NCI-H2171 treated with DMSO at 0.1 percent for 48 hours (cell line): ENCODE data around the gene NFATC1.

Experiments used
- DNase-seq: peaks from one replicate; lab custom pipeline; 2025; lab: John Stamatoyannopoulos, UW

The NFATC1 gene

DNA sequence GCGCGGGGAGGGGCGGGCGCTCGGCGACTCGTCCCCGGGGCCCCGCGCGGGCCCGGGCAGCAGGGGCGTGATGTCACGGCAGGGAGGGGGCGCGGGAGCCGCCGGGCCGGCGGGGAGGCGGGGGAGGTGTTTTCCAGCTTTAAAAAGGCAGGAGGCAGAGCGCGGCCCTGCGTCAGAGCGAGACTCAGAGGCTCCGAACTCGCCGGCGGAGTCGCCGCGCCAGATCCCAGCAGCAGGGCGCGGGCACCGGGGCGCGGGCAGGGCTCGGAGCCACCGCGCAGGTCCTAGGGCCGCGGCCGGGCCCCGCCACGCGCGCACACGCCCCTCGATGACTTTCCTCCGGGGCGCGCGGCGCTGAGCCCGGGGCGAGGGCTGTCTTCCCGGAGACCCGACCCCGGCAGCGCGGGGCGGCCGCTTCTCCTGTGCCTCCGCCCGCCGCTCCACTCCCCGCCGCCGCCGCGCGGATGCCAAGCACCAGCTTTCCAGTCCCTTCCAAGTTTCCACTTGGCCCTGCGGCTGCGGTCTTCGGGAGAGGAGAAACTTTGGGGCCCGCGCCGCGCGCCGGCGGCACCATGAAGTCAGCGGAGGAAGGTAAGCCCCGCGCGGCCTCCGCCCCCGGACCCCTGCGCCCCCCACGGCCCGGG, at the start of gene NFATC1:
TSS of gene NFATC1 (plus strand) at position 170 of the 644 bp plus-strand sequence. CDS start at position 465, 295 bp downstream.
- DNase-seq, result peak; percentile 28

DNA sequence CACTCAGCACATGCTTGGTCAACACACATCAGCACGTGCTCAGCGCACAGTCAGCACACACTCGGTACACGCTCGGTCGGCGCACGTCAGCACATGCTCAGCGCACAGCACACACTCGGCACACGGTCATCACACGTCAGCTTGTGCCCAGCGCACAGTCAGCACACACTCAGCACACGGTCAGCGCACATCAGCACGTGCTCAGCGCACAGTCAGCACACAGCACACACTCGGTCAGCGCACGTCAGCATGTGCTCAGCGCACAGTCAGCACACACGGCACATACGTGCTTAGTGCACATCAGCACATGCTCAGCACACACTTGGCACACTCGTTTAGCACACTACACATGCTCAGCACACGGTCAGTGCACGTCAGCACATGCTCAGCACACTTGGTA, 49.7 kb upstream of the NFATC1 start:
- DNase-seq, result no peak

DNA sequence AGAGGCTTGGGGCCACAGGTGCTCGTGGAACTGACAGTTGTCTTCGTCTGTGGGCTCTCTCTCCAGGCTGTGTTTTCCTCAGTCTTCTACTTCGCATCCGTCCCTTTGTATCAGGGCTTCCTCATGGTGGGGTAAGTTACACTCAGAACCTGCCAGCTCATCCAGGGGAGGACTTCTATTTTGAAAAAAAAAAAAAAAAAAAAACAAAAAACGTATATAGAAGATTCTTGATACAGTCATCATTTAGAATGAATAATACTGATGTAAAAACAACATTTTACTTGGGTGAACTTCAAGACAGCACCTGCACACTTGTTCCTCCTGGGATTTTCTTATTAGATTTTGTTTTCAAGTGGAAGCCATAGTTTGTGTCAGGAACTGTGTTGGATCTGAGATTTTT, 47.7 kb upstream of the NFATC1 start:
- DNase-seq, result no peak

DNA sequence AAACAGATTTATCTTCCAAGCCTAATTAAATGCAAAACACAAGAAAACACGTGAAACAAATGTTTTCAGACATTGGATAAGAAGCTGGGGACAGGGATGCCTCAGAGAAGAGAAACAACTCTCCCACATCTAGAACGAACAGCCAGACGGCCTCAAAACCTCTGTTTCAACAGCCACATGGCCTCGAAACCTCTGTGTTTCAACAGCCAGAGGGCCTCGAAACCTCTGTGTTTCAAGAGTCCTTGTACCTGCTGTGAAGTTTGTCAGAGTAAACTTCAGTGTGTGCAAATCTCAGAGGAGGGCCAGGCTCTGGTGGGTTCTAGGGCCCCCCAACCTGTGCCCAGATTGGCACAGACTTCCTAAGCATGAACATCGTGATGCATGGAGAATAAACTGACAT, 43.3 kb upstream of the NFATC1 start:
- DNase-seq, result no peak

DNA sequence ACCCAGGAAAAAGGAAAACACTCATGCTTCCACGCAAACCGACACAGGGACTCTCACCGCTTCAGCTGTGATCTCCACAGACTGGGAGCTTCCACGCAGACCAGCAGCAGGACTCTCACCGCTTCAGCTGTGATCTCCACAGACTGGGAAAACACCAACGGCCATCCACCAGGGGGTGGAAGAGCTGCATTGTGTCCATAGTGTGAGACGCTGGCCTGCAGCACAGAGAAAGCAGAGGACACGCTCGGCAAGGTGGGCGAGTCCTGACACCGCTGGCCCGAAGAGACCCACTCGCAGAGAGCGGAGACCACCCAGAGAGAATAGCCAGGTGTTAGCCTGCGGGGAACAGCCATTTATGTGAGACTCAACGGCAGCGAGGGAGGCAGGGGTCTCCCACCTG, 42.5 kb upstream of the NFATC1 start:
- DNase-seq, result no peak

DNA sequence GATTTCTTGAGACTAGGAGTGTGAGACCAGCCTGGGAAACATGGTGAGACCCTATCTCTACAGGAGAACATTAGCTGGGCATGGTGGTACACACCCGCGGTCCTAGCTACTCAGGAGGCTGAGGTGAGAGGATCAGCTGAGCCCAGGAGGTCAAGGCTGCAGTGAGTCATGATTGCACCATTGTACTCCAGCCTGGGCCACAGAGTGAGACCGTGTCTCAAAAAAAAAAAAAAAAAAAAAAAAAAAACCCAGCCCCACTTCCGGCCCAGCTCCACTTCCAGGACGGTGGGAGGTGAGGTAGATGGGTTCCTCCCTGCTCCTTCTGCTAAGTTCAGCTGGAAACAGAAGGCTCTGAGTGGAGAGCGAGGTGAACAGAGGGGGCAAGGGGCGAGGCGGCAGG, 41.4 kb upstream of the NFATC1 start:
- no peak for DNase-seq

DNA sequence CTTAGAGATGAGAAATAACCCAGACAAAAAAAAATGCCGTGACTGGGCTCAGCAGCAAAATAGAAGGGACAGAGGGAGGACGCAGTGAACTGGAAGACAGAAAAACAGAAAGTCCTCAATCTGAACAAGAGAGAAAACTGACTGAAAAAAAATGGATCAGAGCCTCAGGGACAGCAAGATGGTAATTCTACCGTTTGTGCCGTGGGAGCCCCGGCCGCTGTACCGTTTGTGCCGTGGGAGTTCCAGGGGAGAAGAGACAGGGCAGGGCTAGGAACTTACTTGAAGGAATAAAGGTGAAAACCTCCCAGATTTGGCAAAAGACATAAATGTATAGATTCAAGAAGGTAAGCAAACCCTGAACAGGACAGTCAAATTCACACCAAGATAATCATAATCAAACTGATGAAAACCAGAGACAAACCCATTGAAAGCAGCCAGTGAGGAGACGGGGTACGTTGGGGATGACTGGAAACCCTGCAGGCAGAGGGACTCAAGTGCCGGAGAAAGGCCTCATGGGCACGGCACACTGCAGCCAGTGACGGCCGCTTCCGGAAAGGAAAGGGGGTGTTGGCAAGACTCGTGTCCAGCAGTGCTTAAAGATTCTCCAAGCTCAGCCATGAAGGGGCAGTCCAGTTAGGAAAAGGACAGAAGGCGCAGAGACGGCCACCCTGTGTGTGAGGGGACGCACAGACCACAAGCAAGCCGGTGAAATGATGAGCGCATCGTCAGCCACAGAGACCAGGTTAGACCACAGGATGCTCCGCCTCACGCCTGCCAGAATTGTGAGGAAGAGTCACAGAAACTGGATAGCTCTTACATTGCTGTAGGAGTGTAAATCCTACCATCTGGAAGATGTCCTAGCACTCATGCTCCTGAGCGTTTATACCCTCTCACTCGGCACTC, 40.0 kb upstream of the NFATC1 start:
- DNase-seq, result no peak

DNA sequence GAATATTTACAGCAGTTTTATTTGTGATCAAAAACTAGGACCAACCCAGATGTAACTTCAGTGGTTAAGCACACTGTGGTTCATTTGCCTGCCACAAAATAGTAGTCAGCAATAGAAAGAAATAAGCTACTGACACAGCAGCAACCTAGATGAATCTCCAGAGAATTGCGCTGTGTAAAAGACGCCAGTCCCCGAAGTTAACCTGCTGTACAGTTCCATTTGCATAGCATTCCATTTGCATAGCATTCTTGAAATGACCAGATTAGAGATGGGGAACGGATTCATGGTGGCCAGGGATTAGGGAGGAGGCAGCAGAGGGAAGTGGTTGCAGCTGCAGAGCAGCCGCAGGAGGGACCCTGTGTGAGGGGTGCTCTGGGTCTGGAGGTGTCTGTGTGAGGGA, 39.3 kb upstream of the NFATC1 start:
- DNase-seq, result no peak

DNA sequence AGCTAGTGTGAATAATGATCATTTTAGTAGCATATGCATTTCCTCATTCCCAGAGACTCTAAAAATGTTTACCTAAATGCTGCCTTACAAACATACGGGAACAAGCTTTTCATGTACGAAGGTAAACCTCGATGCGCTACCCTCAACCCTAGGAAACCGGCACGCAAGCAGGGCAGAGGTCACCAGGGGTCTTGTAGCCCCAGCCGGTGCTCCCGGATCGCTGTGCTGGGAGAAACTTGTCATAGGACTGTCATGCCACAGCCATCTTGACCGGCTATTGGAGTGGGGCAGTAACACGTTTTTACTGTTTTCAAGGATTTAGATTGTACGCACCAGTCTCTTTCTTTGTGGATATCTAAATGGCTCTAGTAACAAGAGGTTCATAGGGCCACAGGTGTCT, 34.8 kb upstream of the NFATC1 start:
- DNase-seq, result no peak

DNA sequence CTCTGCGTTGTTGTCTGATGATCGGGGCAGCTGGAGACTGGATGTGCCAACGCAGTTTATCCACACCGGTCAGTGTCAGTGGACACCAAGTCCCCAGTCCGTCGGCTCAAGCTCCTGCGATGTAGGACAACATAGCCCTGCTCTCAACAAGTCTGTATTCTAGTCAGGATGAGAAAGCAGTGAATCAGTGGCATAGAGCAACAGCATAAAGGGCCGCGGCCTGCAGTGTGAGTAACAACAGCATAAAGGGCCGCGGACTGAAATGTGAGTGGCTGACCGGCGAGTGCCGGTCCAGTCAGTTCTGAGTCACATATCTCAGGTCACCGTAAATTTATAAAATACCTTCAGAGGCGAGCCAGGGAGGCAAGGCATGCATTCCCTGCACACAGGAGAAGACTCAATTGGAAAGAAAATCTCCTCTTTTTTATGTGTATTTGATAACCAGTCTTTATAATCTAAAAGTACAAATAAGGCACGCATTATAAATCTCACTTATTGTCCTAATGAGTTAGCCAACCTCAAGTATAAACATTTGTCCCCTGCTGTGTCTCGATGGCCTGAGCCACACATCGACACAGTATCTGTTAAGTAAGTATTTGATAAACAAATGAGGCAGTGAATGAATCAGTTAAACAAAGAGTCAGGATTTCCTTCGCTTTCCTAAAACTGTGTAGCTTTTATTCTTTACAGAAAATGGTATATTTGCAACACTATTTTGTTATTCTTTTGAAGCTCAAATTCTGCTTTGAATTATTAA, 33.8 kb upstream of the NFATC1 start:
- DNase-seq, result no peak

DNA sequence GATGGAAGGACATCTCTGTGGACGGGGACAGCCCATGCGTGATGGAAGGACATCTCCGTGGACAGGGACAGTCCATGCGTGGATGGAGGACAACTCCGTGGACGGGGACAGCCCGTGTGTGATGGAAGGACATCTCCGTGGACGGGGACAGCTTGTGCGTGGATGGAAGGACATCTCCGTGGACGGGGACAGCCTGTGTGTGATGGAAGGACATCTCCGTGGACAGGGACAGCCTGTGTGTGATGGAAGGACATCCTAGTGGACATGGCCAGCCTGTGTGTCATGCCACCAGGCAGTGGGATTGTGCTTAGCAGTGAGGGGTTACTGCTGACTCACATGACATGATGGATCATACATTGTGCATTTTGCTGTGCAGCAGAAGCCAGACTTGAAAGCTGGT, 30.0 kb upstream of the NFATC1 start:
- no peak for DNase-seq

DNA sequence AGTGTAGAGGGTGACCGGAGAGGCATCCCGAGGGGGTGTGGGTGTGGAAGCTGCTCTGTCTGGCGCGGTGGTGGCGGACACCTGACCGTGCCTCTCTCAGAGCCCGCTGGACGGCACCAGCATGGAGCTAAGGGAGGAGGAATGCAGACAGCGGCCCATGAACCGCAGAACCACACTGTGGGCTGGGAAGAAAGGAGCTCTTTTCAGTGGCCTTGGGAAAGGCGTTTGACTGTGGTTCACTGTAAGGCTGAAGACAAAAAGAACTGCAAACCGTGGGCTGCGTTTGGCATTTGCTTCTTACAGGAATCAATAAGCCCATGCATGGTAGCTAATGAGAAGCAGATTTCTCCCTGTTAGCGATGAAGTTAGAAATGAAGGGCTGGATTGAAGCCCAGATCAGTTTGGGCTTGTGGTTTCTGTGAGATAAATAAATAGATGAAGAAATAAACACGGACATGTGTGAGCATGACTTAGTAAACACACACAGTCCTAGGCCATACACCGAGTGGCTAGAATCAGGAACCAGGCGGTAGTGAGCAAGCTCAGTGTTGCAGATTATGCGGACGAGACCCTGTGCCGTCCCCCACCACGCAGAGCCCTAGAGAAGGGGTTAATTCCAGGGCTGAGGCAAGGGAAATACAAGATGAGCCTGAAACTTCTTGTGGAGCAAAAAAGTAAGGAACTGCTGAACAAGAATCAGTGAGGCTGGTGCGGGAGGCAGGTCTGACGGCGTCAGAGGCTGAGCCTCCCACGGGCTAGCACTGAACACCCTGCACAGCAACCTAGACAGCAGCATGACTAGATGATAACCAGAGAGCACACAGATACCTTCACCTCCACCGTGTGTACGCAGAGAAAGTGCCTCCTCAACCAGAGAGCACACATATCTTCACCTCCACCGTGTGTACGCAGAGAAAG, 29.3 kb upstream of the NFATC1 start:
- DNase-seq, result no peak

DNA sequence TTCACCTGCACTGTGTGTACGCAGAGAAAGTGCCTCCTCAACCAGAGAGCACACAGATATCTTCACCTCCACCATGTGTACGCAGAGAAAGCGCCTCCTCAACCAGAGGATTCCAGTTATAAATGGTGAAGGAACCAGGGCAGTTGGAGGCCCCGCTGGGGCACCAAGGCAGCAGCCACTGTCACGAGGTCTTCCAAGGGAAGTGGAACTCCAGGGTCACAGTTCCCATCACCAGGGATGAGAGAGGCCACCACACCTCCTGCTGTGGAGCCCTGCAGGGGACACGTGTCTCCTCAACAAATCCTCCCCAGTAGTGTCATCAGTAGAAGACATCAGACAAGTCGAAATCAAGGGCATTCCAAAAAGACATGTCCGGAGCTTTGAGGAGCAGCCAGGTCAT, 28.2 kb upstream of the NFATC1 start:
- no peak for DNase-seq

DNA sequence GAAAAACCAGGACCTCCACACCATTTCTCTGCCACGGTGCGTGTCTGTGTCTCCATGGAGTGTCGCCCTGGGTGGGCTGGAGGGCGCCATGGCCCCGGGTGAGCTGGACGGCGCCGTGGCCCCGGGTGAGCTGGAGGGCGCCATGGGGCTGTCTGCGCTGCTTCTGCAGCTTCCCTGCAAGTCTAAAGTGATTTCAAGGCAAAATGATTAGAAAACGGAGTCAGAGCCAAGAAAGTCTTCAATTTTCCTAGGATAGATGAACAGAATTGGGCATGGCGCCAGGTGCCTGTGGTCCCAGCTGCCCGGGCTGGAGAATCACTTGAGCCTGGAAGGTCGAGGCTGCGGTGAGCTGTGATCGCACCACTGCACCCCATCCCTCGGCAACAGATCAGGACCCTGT, 27.7 kb upstream of the NFATC1 start:
- no peak for DNase-seq

DNA sequence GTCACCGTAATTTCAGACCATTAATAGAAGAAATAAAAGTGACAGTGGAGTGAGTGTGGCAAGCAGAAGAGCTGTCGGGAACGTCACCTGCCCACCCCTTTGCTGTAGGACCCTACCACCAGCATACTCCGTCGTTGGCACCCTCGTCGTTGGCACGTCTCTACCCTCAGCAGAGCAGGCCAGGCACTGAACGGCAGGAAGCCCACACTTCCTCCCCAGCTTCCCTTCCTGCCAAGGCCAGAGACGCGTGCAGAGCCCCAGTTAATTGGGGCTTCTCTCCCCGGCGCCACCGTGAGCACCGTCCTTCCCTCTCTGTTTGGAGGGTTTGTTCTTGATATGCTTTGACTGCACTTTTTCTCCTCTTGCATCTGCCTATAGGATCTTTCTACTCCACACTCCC, 27.0 kb upstream of the NFATC1 start:
- no peak for DNase-seq

DNA sequence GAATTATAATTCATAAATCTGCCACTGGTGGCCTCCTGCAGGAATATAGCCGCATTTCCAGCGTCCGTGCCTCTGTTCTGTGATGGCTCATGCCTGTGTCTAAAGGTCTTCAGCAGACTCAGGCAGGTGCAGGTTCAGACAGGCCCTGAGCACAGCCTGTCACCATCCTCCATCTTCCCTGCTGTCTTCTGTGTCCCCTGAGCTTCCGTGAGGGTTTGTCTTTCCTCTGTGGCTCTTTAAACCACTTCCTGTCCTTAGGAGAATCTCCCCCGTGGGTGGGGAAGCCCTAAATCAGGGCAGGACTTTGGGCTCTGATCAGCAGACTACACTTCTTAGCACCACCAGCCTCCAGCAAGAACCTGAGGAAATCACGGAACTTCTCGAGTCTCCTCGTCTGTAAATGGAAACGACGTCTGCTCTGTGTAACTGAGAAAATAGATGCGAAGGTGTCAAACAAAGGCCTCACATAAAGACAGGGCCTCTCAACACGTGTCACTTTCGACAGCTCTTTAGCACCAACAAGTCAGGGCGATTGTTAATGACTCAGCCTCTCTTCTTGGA, 24.1 kb upstream of the NFATC1 start:
- DNase-seq, result no peak

DNA sequence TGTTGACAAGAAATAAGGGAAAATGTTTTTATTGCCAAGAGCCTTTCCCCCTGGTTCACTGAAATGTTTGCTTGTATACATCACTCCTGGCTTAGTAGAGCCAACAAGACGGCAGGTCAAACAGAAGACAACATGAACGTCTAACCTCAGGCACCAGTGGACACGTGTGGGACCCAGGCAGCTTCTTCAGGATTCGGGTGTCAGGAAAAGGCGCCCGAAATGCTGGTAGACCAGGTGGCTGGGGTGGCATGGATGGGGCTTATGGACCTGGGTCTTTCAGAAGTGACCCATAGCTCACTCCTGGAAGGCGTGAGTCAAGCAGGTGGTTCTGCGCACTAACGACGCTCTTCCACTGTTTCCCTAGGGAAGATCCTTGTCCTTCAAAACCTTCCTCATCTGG, 23.3 kb upstream of the NFATC1 start:
- DNase-seq, result no peak

DNA sequence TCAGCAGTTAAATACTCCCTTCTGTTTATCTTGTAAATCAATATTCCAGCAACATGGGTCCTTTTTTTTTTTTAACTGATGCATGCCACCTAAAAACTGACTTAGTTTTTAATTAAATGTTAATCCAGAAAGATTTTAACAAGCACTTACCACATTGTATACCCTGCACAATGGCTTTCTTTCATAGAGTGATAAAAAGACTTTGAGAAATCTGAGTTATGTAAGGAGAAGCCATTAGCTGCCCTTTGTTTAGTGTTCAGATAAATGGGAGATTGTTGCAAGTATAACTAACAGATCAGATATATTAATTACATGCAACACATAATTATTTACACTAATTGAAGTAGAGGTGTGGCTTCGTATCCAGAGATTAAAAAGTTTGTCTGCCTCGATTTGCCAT, 22.7 kb upstream of the NFATC1 start:
- DNase-seq, result no peak

DNA sequence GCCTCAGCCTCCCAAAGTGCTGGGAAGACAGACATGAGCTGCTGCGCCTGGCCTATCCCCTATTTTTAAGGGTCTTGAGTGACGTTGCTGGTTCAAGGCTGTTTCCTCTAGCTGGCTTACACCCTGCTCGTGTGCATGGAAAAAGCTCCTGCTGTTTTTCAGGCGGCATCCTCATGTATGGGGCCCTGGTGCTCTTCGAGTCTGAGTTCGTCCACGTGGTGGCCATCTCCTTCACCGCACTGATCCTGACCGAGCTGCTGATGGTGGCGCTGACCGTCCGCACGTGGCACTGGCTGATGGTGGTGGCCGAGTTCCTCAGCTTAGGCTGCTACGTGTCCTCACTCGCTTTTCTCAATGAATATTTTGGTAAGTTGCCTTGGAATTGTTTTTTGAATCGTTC, 22.0 kb upstream of the NFATC1 start:
- DNase-seq, result no peak

DNA sequence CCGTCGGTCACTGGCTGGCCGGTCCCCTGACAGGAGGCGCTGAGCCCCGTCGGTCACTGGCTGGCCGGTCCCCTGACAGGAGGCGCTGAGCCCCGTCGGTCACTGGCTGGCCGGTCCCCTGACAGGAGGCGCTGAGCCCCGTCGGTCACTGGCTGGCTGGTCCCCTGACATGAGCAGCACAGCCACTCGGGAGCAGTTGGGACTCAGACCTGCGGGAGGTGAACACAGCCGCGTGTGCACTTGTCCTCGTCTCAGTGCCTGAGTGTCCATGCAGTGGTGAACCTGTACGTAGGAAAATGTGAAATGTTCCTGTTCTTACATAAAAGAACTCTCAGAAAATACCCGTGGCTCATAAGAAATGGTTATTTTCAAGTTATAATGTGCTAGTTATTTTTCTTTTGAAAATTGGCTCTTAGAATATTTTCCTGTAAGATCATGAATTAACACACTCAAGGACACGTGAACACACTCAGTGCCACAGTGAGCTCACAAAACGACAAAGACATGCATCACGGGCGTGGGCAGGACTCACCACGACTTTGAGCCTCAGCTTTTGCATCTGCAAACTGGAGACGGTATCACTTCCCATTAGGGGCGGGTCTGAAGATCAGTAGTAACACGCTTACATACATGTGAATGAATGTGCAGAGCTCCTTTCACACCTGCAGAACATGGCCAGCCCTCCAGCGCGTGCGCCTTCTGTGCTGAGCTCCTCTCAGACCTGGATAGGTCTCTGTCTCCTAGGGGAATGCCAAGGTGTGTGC, 21.1 kb upstream of the NFATC1 start:
- no peak for DNase-seq
